Peyer's patch (tissue), 4 donors: Measurements from ENCODE around the gene FAM228B.

Experiments
- POLR2A ChIP-seq, 2 donors: fragments of 450-650 bp; IDR thresholded peaks; one replicate each; pipeline ENCODE4 v1.5.1; 2017; ENCODE audit warnings: antibody characterized with exemption in 2 of 2, mild to moderate bottlenecking in 2 of 2, moderate library complexity in 2 of 2
- TF ChIP-seq, protein P1 (sequence below), 6 experiments: fragments of 450-650 bp in 4 of 6; fragments of 200-600 bp in 2 of 6; sonication (generic) in 1 of 6; IDR thresholded peaks; one replicate each; pipeline ENCODE4 v1.5.1; 2017 to 2019; ENCODE audit warnings: antibody characterized with exemption in 6 of 6, mild to moderate bottlenecking in 3 of 6, moderate library complexity in 1 of 6

DNA sequence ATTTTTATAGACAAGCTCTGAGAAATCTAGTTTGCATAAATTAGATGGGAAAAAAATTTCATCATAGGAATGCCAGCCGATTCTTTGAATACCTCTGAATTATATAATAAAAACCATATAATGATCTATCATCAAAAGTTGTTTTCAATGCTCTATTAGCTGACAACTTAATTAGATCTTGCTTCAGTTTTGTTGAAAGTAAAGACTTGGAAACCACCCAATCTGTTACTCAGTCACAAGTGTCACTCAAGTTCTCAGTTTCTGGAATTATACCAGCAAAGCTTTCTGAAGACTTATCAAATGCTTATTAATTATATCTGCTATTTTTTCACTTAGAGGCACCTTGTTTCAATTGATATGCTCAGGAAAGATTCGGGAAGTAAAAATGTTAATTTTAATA is 21.3 kb upstream of the FAM228B start:
- no peak for TF ChIP-seq POLR2A (IDR thresholded peaks at IDR 0.05)
- TF ChIP-seq, protein P1, sequence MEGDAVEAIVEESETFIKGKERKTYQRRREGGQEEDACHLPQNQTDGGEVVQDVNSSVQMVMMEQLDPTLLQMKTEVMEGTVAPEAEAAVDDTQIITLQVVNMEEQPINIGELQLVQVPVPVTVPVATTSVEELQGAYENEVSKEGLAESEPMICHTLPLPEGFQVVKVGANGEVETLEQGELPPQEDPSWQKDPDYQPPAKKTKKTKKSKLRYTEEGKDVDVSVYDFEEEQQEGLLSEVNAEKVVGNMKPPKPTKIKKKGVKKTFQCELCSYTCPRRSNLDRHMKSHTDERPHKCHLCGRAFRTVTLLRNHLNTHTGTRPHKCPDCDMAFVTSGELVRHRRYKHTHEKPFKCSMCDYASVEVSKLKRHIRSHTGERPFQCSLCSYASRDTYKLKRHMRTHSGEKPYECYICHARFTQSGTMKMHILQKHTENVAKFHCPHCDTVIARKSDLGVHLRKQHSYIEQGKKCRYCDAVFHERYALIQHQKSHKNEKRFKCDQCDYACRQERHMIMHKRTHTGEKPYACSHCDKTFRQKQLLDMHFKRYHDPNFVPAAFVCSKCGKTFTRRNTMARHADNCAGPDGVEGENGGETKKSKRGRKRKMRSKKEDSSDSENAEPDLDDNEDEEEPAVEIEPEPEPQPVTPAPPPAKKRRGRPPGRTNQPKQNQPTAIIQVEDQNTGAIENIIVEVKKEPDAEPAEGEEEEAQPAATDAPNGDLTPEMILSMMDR (IDR thresholded peaks at IDR 0.05), result no peak
